HUES48 (cell line): ENCODE results near the gene C7orf33.

Experiments used
- H3K27ac ChIP-seq: one replicate; pipeline ENCODE4 v1.7.0; 2013; ENCODE audit warnings: low read depth, low read length, inconsistent platforms
- H3K27me3 ChIP-seq: 2 replicates; pipeline ENCODE4 v1.6.1; 2013; ENCODE audit warnings: mild to moderate bottlenecking, low read length; ENCODE audit not compliant: control insufficient read depth, insufficient read depth
- H3K36me3 ChIP-seq: 2 replicates; pipeline ENCODE4 v1.6.1; 2013; ENCODE audit warnings: low read length; ENCODE audit not compliant: control insufficient read depth, insufficient read depth
- H3K4me1 ChIP-seq: 2 replicates; pipeline ENCODE4 v1.6.1; 2013; ENCODE audit warnings: mild to moderate bottlenecking, low read length; ENCODE audit not compliant: control insufficient read depth, insufficient read depth
- H3K4me3 ChIP-seq: 2 replicates; pipeline ENCODE4 v1.5.1; 2013; ENCODE audit warnings: mild to moderate bottlenecking, low read depth, low read length
- H3K9ac ChIP-seq: 2 replicates; pipeline ENCODE4 v1.6.1; 2013; ENCODE audit warnings: mild to moderate bottlenecking, low read depth, low read length, moderate library complexity
- H3K9me3 ChIP-seq: 2 replicates; pipeline ENCODE4 v1.6.1; 2013; ENCODE audit warnings: low read length; ENCODE audit not compliant: control insufficient read depth, insufficient read depth

C7orf33 gene

GRCh38 chr7:148665221-148665620 lies 74.7 kb downstream of the C7orf33 start:
- H3K27me3 ChIP-seq: no peaks in the 10 kb centered on the region
- no peaks in the 10 kb centered on the region for H3K4me1 ChIP-seq
- no peak overlapping the region for H3K27ac ChIP-seq
- H3K36me3 ChIP-seq: no peaks in the 10 kb centered on the region
- no peak overlapping the region for H3K9ac ChIP-seq
- H3K4me3 ChIP-seq: no peak overlapping the region
- no peaks in the 10 kb centered on the region for H3K9me3 ChIP-seq
